ENCODE results near the gene MGAT1.
"Not testable (repeated sequence)": the region's sequence is repeated elsewhere in the genome, so short reads cannot be mapped to it uniquely, and the experiment has no call there.

Gene MGAT1

GRCh38 chr5:180792287-180792964 is 10.2 kb downstream of the MGAT1 start:
- Histone ChIP-seq H3K27ac (no peak overlapping the region), H3K36me3 (ENCODE audit: insufficient read depth, low read length) (peaks cover 18% of the 10 kb centered on the region; the same call in 1 of the 2 replicates), H3K9me3 (ENCODE audit: low read depth, low read length) (no peaks in the 10 kb centered on the region), H3K4me3 (no peak overlapping the region), H3K9ac (ENCODE audit: insufficient read length) (no peak overlapping the region)
- no peak for TF ChIP-seq EZH2 (IDR thresholded peaks at IDR 0.05)
- TF ChIP-seq POLR2AphosphoS5 (IDR thresholded peaks at IDR 0.05; ENCODE audit: borderline replicate concordance, low read depth, low read length) = no peak
- no peak for TF ChIP-seq FOXP2 (optimal IDR thresholded peaks at IDR 0.05; ENCODE audit: control extremely low read depth, extremely low read length, insufficient read depth)
- DNase-seq (ENCODE audit: low read depth, low spot score) = no peak

DNA sequence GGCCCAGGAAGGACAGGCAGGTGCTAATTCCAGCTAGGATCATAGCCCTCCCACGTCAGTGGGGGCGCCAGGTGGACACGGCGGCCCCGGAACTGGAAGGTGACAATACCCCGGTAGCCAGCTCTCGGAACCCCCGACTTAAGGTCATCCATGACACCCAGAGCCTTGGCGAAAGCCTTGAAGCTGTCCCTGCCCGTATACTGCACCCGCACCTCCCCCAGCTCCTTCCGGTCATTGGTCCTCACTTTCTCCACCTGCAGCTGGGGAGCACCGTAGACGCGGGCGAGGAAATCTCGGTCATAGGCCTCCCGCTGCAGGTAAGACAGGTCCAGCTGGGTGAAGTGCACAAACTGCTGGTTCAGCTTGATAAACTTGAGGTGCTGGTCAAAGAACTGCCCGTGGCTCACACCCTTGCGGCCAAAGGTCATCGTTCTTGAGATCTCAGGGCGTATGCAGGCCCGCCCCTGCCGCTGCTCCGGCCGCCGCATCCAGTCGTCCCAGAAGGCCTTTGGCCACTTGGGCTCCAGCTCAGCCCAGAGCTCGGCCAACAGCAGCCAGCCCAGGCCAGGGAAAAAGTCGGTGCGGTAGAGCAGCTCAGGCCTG is 10.9 kb downstream of the MGAT1 start:
- TF ChIP-seq FOXP2 (optimal IDR thresholded peaks at IDR 0.05; ENCODE audit: control extremely low read depth, extremely low read length, insufficient read depth) (no peak), EZH2 (IDR thresholded peaks at IDR 0.05) (no peak), POLR2AphosphoS5 (IDR thresholded peaks at IDR 0.05; ENCODE audit: borderline replicate concordance, low read depth, low read length) (no peak)
- no peak for DNase-seq (ENCODE audit: low read depth, low spot score)
- no peak overlapping the region for H3K9ac ChIP-seq (ENCODE audit: insufficient read length)
- peaks cover 18% of the 10 kb centered on the region; the same call in 1 of the 2 replicates for H3K36me3 ChIP-seq (ENCODE audit: insufficient read depth, low read length)
- H3K9me3 ChIP-seq (ENCODE audit: low read depth, low read length) = no peaks in the 10 kb centered on the region
- H3K4me3 ChIP-seq = no peak overlapping the region
- no peak overlapping the region for H3K27ac ChIP-seq

DNA sequence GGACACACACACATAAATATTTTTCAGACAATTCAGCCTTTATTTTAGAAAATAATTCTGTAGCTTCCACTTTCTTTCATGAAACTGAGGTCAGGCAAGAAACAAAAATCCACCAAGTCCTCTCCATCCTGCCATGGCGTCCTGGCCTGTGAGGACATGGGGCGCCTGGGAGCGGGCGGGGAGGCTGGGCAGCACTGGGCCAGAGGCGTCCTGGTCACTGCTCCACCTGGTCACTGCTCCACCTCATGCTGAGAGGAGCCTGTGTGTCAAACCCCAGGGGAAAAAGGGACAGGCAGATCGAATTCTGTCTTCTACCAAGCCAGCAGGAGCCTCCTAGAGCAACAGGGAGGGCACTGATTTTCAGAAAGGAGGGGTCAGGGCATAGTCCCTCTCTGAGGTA is 12.1 kb downstream of the MGAT1 start:
- H3K4me3 ChIP-seq = no peak overlapping the region

GRCh38 chr5:180790020-180790419 is 12.6 kb downstream of the MGAT1 start:
- Histone ChIP-seq H3K9me3 (ENCODE audit: low read depth, low read length) (no peaks in the 10 kb centered on the region), H3K27ac (no peak overlapping the region), H3K36me3 (ENCODE audit: insufficient read depth, low read length) (peaks cover 11% of the 10 kb centered on the region; the same call in 1 of the 2 replicates), H3K4me3 (no peak overlapping the region), H3K9ac (ENCODE audit: insufficient read length) (no peak overlapping the region)
- DNase-seq (ENCODE audit: low read depth, low spot score) = no peak
- TF ChIP-seq POLR2AphosphoS5 (IDR thresholded peaks at IDR 0.05; ENCODE audit: borderline replicate concordance, low read depth, low read length) (no peak), EZH2 (IDR thresholded peaks at IDR 0.05) (no peak), FOXP2 (optimal IDR thresholded peaks at IDR 0.05; ENCODE audit: control extremely low read depth, extremely low read length, insufficient read depth) (no peak)

More for the DNA sequence above, 12.1 kb downstream of the MGAT1 start:
- Histone ChIP-seq H3K27ac (no peak overlapping the region), H3K9ac (ENCODE audit: insufficient read length) (no peak overlapping the region), H3K36me3 (ENCODE audit: insufficient read depth, low read length) (peaks cover 14% of the 10 kb centered on the region; the same call in 1 of the 2 replicates), H3K9me3 (ENCODE audit: low read depth, low read length) (no peaks in the 10 kb centered on the region)
- DNase-seq (ENCODE audit: low read depth, low spot score) = no peak
- TF ChIP-seq POLR2AphosphoS5 (IDR thresholded peaks at IDR 0.05; ENCODE audit: borderline replicate concordance, low read depth, low read length) = no peak
- TF ChIP-seq EZH2 (IDR thresholded peaks at IDR 0.05) = no peak
- no peak for TF ChIP-seq FOXP2 (optimal IDR thresholded peaks at IDR 0.05; ENCODE audit: control extremely low read depth, extremely low read length, insufficient read depth)

DNA sequence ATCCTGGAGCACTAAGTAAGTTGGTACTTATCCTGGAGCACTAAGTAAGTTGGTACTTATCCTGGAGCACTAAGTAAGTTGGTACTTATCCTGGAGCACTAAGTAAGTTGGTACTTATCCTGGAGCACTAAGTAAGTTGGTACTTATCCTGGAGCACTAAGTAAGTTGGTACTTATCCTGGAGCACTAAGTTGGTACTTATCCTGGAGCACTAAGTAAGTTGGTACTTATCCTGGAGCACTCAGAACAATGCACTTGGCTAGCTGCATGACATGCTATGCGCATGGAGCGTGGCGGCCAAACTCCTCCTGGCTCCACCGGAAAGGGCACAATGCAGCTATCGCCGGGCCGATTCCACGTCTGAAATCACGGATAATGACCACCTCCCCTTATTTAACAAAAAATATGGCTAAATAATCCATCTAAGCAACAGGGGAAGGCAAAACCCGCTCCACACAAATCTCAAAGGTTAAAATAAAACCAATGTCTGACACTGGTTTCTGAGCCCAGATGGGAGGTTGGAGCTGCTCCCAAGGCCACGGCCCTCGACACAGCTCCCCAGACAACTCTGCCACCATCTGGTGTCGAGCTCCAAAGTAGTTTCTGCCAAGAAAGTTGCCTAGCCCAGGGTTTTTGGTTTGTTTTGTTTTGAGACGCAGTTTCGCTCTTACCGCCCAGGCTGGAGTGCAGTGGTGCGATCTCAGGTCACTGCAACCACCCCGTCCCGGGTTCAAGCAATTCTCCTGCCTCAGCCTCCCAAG is 13.8 kb downstream of the MGAT1 start:
- not testable (repeated sequence) for H3K9me3 ChIP-seq (ENCODE audit: low read depth, low read length); H3K27ac ChIP-seq; H3K4me3 ChIP-seq; H3K9ac ChIP-seq (ENCODE audit: insufficient read length); DNase-seq (ENCODE audit: low read depth, low spot score)
- H3K36me3 ChIP-seq (ENCODE audit: insufficient read depth, low read length) = peaks cover 11% of the 10 kb centered on the region; the same call in 1 of the 2 replicates

DNA sequence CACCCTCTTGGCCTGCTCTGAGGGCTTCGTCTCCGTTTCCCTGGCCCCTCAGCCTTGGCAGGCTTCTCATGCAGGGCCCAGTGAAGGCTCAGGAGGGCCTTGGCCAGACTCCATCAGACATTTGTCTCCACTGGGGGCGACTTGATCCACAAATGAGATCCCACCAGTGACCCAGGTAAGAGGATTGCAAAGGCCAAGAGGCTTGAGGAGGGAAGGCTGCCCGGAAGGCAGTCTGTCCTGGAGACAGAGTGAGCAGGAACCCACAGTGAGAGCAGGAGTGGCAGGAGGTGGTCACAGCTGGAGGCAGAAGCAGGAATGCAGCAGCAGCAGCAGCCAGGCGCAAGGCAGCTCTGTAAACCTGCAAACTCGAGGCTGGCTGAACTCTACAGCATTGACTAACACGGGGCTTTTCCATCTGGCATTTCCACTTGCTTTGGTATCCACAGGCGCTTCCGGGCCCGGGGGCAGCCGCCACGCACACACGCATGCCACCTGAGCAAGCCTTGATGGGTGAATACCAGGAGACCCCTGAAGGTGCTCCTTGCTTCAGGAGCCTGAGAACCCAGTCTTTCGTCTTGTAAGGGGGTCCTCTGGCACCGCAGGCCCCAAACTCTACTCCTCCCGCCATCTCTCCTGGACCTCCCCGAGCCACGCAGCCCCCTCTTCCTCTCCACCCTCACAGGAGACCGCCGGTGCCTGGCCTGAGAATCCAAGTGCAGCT is 14.7 kb downstream of the MGAT1 start:
- no peak for DNase-seq (ENCODE audit: low read depth, low spot score)
- H3K27ac ChIP-seq = no peak overlapping the region
- no peaks in the 10 kb centered on the region for H3K9me3 ChIP-seq (ENCODE audit: low read depth, low read length)
- no peak overlapping the region for H3K9ac ChIP-seq (ENCODE audit: insufficient read length)
- peaks cover 11% of the 10 kb centered on the region; the same call in 1 of the 2 replicates for H3K36me3 ChIP-seq (ENCODE audit: insufficient read depth, low read length)
- no peak overlapping the region for H3K4me3 ChIP-seq
- no peak for TF ChIP-seq FOXP2 (optimal IDR thresholded peaks at IDR 0.05; ENCODE audit: control extremely low read depth, extremely low read length, insufficient read depth)
- TF ChIP-seq POLR2AphosphoS5 (IDR thresholded peaks at IDR 0.05; ENCODE audit: borderline replicate concordance, low read depth, low read length) = no peak
- TF ChIP-seq EZH2 (IDR thresholded peaks at IDR 0.05) = no peak

DNA sequence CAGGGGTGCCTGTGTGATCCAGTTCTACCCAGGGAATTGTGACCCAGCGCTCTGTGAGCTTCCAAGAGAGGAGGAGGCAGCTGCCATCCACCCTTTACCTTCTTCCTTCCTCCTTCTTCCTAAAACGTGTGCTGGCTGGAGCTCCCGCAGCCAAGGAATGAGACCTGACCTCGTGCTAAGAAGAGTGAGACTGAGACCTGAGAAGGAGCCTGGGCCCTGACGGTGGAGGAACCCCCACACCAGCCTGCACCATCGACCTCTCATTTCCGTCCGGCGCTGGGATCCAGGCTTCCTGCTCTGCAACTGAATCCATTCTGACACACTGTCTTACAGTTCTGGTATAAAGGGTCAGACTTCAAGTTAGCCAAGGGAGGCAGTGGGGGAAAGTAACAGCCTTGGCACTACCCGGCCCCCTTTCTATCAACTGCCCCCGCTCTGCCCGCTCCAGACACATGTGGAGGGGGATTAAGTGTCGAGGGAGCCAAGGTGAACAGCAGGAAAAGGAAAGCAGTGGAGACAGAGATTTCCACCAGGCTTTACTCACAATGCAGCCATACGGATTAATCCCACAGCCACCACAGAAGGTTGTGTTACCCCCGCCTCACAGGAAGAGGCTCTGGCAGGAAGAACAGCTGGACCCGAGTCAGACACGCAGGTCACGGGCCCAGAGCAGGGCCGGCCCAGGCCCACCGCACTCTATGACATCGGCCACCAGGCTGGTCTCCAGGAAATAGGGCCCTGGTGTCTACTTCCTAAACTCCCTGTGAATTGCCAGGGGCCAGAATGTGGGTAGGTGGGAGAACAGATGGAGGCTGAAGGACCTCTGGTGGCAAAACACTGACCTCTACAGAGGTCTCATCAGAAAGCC is 15.8 kb downstream of the MGAT1 start:
- TF ChIP-seq FOXP2 (optimal IDR thresholded peaks at IDR 0.05; ENCODE audit: control extremely low read depth, extremely low read length, insufficient read depth) = no peak
- no peak for TF ChIP-seq EZH2 (IDR thresholded peaks at IDR 0.05)
- Histone ChIP-seq H3K36me3 (ENCODE audit: insufficient read depth, low read length) (peaks cover 6% of the 10 kb centered on the region; the same call in 1 of the 2 replicates), H3K4me3 (no peak overlapping the region), H3K27ac (no peak overlapping the region), H3K9ac (ENCODE audit: insufficient read length) (no peak overlapping the region), H3K9me3 (ENCODE audit: low read depth, low read length) (no peaks in the 10 kb centered on the region)
- DNase-seq (ENCODE audit: low read depth, low spot score) = no peak

All from SK-N-MC (cell line).